Cardiac muscle cell (in vitro differentiated cells and primary cell): ENCODE measurements around the gene PPIB. TPM values are rescaled to one million over a fixed set of nuclear protein-coding genes. Genes with fewer than 3 reads are reported as not detected.
A peak's percentile ranks its signal among the peaks of the same experiment; 100 is the strongest.

Experiments used
- DNase-seq, 2 donors: peaks; one replicate each; pipeline versions ENCODE4 v3.0.0 to v3.0.0-alpha.2; 2010 to 2017; ENCODE audit warnings: low read depth in 1 of 2, low spot score in 1 of 2
- H3K27ac ChIP-seq: fragments of 200-600 bp; sonication (generic); 2 replicates; pipeline ENCODE4 v1.5.1; 2016
- H3K27me3 ChIP-seq: fragments of 200-600 bp; sonication (generic); 2 replicates; pipeline ENCODE4 v1.6.0; 2016; ENCODE audit warnings: control low read depth
- H3K36me3 ChIP-seq: fragments of 200-600 bp; sonication (generic); 2 replicates; pipeline ENCODE4 v1.5.1; 2016; ENCODE audit warnings: control low read depth
- H3K4me1 ChIP-seq: fragments of 200-600 bp; sonication (generic); 2 replicates; pipeline ENCODE4 v1.8.1; 2017; ENCODE audit warnings: low read depth, mild to moderate bottlenecking, mixed run types
- H3K4me3 ChIP-seq: fragments of 200-600 bp; sonication (generic); 2 replicates; pipeline ENCODE4 v1.5.1; 2016; ENCODE audit warnings: mild to moderate bottlenecking
- H3K9me3 ChIP-seq: fragments of 200-600 bp; sonication (generic); 2 replicates; pipeline ENCODE4 v1.5.1; 2017; ENCODE audit warnings: low read depth, mild to moderate bottlenecking, control low read depth
- CTCF ChIP-seq: IDR thresholded peaks from 2 replicates; pipeline ENCODE4 v1.5.1; 2012; ENCODE audit warnings: low read depth, mild to moderate bottlenecking, low read length
- polyA plus RNA-seq: library from polyadenylated mRNA; unstranded; fragments of >200 nt; fragmentation: Nextera tagmentation; extraction: Ambion mirVana; gene quantifications from 2 replicates; pipeline ENCODE4 v1.2.1, GENCODE V29; 2016
- total RNA-seq: library from RNA; depleted of rRNA; stranded (reverse); fragments of >200 nt; gene quantifications from 2 replicates; pipeline ENCODE4 v1.2.3, GENCODE V29; 2016

PPIB gene
- total and polyA plus RNA-seq, 2 experiments from 2014 or later, result 382 to 1,055 TPM

DNA sequence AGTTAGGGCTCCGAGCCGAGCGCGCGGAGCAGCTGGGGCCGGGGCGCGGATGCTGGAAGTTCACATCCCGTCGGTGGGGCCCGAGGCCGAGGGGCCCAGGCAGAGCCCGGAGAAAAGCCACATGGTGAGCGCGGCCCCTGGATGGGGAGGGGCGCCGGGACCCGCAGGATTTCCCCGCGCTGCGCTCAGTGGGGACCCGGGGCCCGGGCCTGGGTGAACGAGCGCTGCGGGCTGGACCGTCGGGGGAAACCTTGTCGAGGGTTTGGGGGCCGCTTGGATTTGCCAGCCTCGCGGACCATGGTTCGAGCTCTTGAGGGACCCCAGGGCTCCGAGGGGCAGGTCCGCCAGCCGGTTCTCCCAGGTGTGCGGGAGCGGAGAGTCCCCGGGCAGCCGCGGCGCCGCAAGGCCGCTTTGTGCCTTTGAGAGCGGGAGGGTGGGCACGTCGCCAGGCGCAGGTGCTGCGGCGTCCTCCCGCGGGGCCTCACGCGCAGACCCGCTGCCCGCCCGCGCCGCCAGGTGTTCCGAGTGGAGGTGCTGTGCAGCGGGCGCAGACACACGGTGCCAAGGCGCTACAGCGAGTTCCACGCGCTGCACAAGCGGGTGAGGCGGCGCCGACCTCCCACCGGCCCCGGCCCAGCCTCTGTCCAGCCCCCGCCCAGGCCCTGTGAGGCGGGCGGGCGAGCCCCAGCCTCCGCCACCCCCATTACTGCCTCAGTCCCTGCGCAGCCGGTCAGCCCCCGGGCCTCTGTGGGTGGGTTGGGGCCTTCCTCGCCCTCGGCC is 10.9 kb downstream of the PPIB start, which contains the start of gene SNX22:
Gene SNX22 (plus strand): TSS at position 5 of the 780 bp plus-strand sequence. CDS start 45 bp downstream, at position 50.
- peak in 1 of 2 donors; percentile 40 for DNase-seq

GRCh38 chr15:64149893-64150578 is 12.8 kb downstream of the PPIB start:
- no peak overlapping the region for H3K4me3 ChIP-seq
- DNase-seq, result peak in 1 of 2 donors; percentile 39
- peaks cover 18% of the 10 kb centered on the region for H3K27me3 ChIP-seq
- no peaks in the 10 kb centered on the region for H3K36me3 ChIP-seq
- TF ChIP-seq CTCF, result no peak
- peaks cover 17% of the 10 kb centered on the region for H3K4me1 ChIP-seq
- no peaks in the 10 kb centered on the region for H3K9me3 ChIP-seq
- H3K27ac ChIP-seq, result no peak overlapping the region

More for the DNA sequence above, 10.9 kb downstream of the PPIB start, which contains the start of gene SNX22:
- Histone ChIP-seq H3K4me1 (peaks cover 6% of the 10 kb centered on the region), H3K27me3 (peaks cover 18% of the 10 kb centered on the region), H3K36me3 (peaks cover 12% of the 10 kb centered on the region), H3K9me3 (no peaks in the 10 kb centered on the region), H3K27ac (no peak within 1 kb of the TSS), H3K4me3 (peak within 1 kb of the TSS; percentile 46)
- no peak for TF ChIP-seq CTCF

GRCh38 chr15:64149424-64149823 is 13.4 kb downstream of the PPIB start:
- TF ChIP-seq CTCF, result peak; percentile 24
- peaks cover 17% of the 10 kb centered on the region for H3K4me1 ChIP-seq
- H3K36me3 ChIP-seq, result no peaks in the 10 kb centered on the region
- H3K4me3 ChIP-seq, result no peak overlapping the region
- peak in 1 of 2 donors; percentile 41 for DNase-seq
- H3K27me3 ChIP-seq, result peaks cover 18% of the 10 kb centered on the region
- H3K27ac ChIP-seq, result no peak overlapping the region
- H3K9me3 ChIP-seq, result no peaks in the 10 kb centered on the region

DNA sequence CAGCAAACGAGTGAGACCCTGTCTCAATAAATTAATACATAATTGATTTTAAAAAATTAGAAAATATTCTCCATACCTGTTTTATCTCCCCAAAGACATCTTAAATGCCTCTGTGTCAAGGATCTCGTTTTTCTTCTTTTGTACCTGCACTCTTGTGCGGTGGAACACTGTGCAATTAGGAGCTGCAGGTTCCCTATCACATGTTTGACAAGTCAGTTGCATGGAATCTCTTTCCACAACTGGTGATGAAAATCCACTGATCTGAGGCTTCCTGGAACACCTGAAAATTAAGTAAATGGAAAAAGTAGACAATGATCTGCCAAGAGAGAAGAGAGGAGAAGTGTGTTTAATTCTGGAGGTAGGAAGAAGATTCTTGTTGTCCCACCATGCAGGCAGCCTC is 14.2 kb downstream of the PPIB start:
- Histone ChIP-seq H3K27me3 (peaks cover 18% of the 10 kb centered on the region), H3K4me3 (no peak overlapping the region), H3K9me3 (no peaks in the 10 kb centered on the region)

DNA sequence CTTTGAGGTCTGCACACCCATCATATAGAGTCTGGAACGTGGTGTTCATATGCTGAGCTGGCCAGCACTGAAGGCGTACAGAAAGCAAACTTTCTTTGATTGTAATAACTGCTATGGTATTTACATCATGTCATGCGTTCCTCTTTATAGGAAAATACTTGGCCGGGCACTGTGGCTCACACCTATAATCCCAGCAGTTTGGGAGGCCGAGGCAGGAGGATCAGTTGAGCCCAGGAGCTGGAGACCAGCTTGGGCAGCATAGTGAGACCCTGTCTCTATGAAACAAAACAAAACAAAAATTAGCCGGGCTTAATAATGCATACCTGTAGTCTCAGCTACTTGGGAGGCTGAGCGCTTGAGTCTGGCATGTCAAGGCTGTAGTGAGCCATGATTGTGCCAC is 14.7 kb downstream of the PPIB start:
- DNase-seq, result no peak
- no peaks in the 10 kb centered on the region for H3K9me3 ChIP-seq
- H3K4me3 ChIP-seq, result no peak overlapping the region
- H3K4me1 ChIP-seq, result peaks cover 17% of the 10 kb centered on the region
- peaks cover 8% of the 10 kb centered on the region for H3K36me3 ChIP-seq
- TF ChIP-seq CTCF, result no peak
- H3K27me3 ChIP-seq, result peaks cover 16% of the 10 kb centered on the region
- H3K27ac ChIP-seq, result no peak overlapping the region

More for the DNA sequence above, 14.2 kb downstream of the PPIB start:
- H3K27ac ChIP-seq, result no peak overlapping the region
- H3K36me3 ChIP-seq, result peaks cover 5% of the 10 kb centered on the region
- peaks cover 17% of the 10 kb centered on the region for H3K4me1 ChIP-seq
- TF ChIP-seq CTCF, result no peak
- DNase-seq, result no peak
